ENCODE results near the gene TAF11L14. TPM values are rescaled to one million over a fixed set of nuclear protein-coding genes. Genes with fewer than 3 reads are reported as not detected.

The TAF11L14 gene
- total RNA-seq, 1 experiment from 2014 or later, result not detected

DNA sequence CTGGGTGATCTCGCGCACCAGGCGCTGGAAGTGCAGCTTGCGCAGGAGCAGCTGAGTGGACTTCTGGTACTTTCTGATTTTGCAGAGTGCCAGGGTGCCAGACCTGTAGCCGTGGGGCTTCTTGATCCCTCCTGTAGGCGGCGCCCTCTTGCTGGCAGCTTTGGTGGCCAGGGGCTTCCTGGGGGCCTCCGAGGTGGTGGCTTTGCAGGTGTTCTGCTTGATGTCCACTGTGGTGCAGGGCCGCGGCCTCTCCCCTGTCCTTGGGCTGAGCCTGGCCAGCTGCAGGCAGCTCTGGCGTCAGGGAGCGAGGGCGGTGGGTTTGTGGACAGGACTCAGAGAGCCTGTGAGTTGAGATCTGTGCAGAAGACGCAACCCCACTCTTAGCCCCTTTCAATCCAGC lies 36.1 kb downstream of the TAF11L14 start:
- Mint-ChIP-seq H3K4me1 (ENCODE audit: insufficient read depth, unreplicated experiment) (no peaks in the 10 kb centered on the region), H3K27ac (ENCODE audit: low read depth, unreplicated experiment) (no peak overlapping the region), H3K36me3 (ENCODE audit: insufficient read depth, unreplicated experiment) (no peaks in the 10 kb centered on the region), H3K9me3 (ENCODE audit: unreplicated experiment) (peaks cover 7% of the 10 kb centered on the region), H3K27me3 (ENCODE audit: insufficient read depth, unreplicated experiment) (no peaks in the 10 kb centered on the region), H3K4me3 (ENCODE audit: unreplicated experiment) (no peak overlapping the region)
- no peak for DNase-seq (ENCODE audit: unreplicated experiment)
- ChIA-PET POLR2A (no interaction called here), CTCF (no interaction called here)
- no TSS peak for BruUV-seq (replicated peaks)
- TF ChIP-seq, protein P1, sequence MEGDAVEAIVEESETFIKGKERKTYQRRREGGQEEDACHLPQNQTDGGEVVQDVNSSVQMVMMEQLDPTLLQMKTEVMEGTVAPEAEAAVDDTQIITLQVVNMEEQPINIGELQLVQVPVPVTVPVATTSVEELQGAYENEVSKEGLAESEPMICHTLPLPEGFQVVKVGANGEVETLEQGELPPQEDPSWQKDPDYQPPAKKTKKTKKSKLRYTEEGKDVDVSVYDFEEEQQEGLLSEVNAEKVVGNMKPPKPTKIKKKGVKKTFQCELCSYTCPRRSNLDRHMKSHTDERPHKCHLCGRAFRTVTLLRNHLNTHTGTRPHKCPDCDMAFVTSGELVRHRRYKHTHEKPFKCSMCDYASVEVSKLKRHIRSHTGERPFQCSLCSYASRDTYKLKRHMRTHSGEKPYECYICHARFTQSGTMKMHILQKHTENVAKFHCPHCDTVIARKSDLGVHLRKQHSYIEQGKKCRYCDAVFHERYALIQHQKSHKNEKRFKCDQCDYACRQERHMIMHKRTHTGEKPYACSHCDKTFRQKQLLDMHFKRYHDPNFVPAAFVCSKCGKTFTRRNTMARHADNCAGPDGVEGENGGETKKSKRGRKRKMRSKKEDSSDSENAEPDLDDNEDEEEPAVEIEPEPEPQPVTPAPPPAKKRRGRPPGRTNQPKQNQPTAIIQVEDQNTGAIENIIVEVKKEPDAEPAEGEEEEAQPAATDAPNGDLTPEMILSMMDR (IDR thresholded peaks at IDR 0.05; ENCODE audit: unreplicated experiment), result no peak
- intact Hi-C loops (cut with micrococcal nuclease), result no loop called here

DNA sequence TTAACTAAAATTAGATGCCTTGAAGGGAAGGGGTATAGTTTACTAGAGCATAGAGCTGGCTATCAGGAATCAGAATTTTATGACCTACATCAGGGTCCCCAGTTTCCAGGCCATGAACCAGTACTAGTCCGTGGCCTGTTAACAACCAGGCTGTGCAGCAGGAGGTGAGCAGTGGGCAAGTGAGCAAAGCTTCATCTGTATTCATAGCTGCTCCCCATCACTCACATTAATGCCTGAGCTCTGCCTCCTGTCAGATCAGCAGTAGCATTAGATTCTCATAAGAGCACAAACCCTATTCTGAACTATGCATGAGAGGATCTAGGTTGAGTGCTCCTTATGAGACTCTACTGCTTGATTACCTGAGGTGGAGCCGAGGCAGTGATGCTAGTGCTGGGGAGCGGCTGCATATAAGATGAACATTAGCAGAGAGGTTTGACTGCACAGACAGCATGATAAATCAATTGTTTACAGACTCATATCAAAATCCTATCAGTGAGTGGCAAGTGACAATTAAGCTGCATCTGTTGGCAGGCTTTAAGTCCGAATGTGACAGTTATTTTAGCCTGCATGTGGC lies 44.6 kb downstream of the TAF11L14 start:
- DNase-seq (ENCODE audit: unreplicated experiment), result no peak
- CTCF ChIA-PET, result no interaction called here
- Mint-ChIP-seq H3K4me3 (ENCODE audit: unreplicated experiment) (no peak overlapping the region), H3K36me3 (ENCODE audit: insufficient read depth, unreplicated experiment) (no peaks in the 10 kb centered on the region), H3K9me3 (ENCODE audit: unreplicated experiment) (no peaks in the 10 kb centered on the region), H3K27ac (ENCODE audit: low read depth, unreplicated experiment) (no peak overlapping the region), H3K27me3 (ENCODE audit: insufficient read depth, unreplicated experiment) (no peaks in the 10 kb centered on the region), H3K4me1 (ENCODE audit: insufficient read depth, unreplicated experiment) (no peaks in the 10 kb centered on the region)
- TF ChIP-seq, protein P1 (IDR thresholded peaks at IDR 0.05; ENCODE audit: unreplicated experiment), result no peak
- BruUV-seq (replicated peaks), result no TSS peak
- intact Hi-C loops (cut with micrococcal nuclease), result no loop called here
- POLR2A ChIA-PET, result no interaction called here

DNA sequence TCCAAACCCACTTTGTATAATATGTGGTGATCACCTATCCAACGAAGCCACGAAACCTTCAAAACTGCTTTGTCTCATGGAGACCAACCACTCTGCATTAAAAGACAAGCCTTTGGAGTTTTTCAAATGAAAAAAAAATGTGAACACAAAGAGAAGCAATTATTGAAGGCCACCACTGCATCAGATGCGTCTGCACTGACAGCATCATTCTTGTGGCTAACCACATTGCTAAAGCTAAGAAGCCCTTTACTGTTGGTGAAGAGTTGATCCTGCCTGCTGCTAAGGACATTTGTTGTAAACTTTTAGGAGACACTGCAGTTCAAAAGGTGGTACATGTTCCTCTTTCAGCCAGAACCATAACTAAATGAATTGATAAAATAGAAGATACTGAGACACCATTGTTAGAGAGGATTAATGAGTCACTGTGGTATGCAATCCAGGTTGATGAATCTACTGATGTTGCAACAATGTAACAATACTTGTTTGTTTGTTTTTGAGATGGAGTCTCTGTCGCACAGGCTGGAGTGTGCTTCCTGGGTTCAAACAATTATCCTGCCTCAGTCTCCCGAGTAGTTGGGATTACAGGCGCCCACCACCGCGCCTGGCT lies 45.4 kb downstream of the TAF11L14 start:
- BruUV-seq (replicated peaks), result no TSS peak
- Mint-ChIP-seq H3K4me3 (ENCODE audit: unreplicated experiment) (no peak overlapping the region), H3K27ac (ENCODE audit: low read depth, unreplicated experiment) (no peak overlapping the region), H3K9me3 (ENCODE audit: unreplicated experiment) (no peaks in the 10 kb centered on the region), H3K27me3 (ENCODE audit: insufficient read depth, unreplicated experiment) (no peaks in the 10 kb centered on the region), H3K36me3 (ENCODE audit: insufficient read depth, unreplicated experiment) (no peaks in the 10 kb centered on the region), H3K4me1 (ENCODE audit: insufficient read depth, unreplicated experiment) (no peaks in the 10 kb centered on the region)
- TF ChIP-seq, protein P1 (IDR thresholded peaks at IDR 0.05; ENCODE audit: unreplicated experiment), result no peak
- intact Hi-C loops (cut with micrococcal nuclease), result no loop called here
- CTCF ChIA-PET, result no interaction called here
- peak; percentile 55 for DNase-seq (ENCODE audit: unreplicated experiment)
- POLR2A ChIA-PET, result no interaction called here

DNA sequence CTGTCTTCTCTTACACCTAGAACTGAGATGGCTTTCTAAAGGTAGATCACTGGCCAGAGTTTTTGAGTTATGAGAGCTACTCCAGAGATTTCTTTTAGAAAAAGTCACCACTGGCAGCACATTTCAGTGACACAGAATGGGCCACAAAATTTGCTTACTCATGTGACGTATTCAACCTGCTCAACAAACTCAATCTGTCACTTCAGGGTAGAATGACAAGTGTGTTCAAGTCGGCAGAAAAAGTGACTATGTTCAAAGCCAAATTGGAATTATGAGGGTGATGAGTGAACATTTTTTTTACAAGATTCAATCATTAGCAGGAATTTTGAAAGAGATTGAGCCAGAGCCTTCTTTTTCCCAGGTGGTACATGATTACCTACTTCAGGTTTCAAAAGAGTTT lies 46.5 kb downstream of the TAF11L14 start:
- Mint-ChIP-seq H3K27ac (ENCODE audit: low read depth, unreplicated experiment) (no peak overlapping the region), H3K4me1 (ENCODE audit: insufficient read depth, unreplicated experiment) (no peaks in the 10 kb centered on the region), H3K9me3 (ENCODE audit: unreplicated experiment) (no peaks in the 10 kb centered on the region), H3K27me3 (ENCODE audit: insufficient read depth, unreplicated experiment) (no peaks in the 10 kb centered on the region), H3K4me3 (ENCODE audit: unreplicated experiment) (no peak overlapping the region), H3K36me3 (ENCODE audit: insufficient read depth, unreplicated experiment) (no peaks in the 10 kb centered on the region)
- DNase-seq (ENCODE audit: unreplicated experiment), result no peak
- ChIA-PET CTCF (no interaction called here), POLR2A (no interaction called here)
- BruUV-seq (replicated peaks), result no TSS peak
- TF ChIP-seq, protein P1 (IDR thresholded peaks at IDR 0.05; ENCODE audit: unreplicated experiment), result no peak
- intact Hi-C loops (cut with micrococcal nuclease), result no loop called here

Other genes with a start within 250 kb of the TAF11L14 start
- not detected in 2 replicates for gene TAF11L2, start 136.2 kb upstream of the TAF11L14 start, total RNA-seq (2022)
- not detected in 2 replicates for gene TAF11L3, start 116.1 kb upstream of the TAF11L14 start, total RNA-seq (2022)
- not detected in 2 replicates for gene TAF11L4, start 112.7 kb upstream of the TAF11L14 start, total RNA-seq (2022)
- not detected in 2 replicates for gene TAF11L5, start 109.2 kb upstream of the TAF11L14 start, total RNA-seq (2022)
- not detected in 2 replicates for gene TAF11L6, start 105.8 kb upstream of the TAF11L14 start, total RNA-seq (2022)
- not detected in 2 replicates for gene TAF11L7, start 48.7 kb upstream of the TAF11L14 start, total RNA-seq (2022)
- gene TAF11L8, start 43.5 kb upstream of the TAF11L14 start, total RNA-seq (2022), result not detected in 2 replicates
- gene TAF11L9, start 40.1 kb upstream of the TAF11L14 start, total RNA-seq (2022), result not detected in 2 replicates
- not detected in 2 replicates for gene TAF11L10, start 36.6 kb upstream of the TAF11L14 start, total RNA-seq (2022)
- gene TAF11L11, start 30.3 kb upstream of the TAF11L14 start, total RNA-seq (2022), result not detected in 2 replicates
- not detected in 2 replicates for gene TAF11L12, start 24.1 kb upstream of the TAF11L14 start, total RNA-seq (2022)
- not detected in 2 replicates for gene TAF11L13, start 2.4 kb upstream of the TAF11L14 start, total RNA-seq (2022)